T-helper 2 cell treated with Interferon-gamma antibody and Interleukin-4, amounts not matched to agents 5 μg/mL and 100 μg/mL, for 36 hours (primary cell): ENCODE data around the gene SLC6A3.

ENCODE experiments used
- DNase-seq: peaks from one replicate; pipeline ENCODE4 v3.0.0; 2021; ENCODE audit warnings: low spot score
- H3K27ac Mint-ChIP-seq: one replicate; pipeline ENCODE4 v1.8.0; 2021; ENCODE audit warnings: mild to moderate bottlenecking, mixed read lengths
- H3K27me3 Mint-ChIP-seq: one replicate; pipeline ENCODE4 v1.8.0; 2021; ENCODE audit warnings: low read depth, mixed read lengths
- H3K36me3 Mint-ChIP-seq: one replicate; pipeline ENCODE4 v1.8.0; 2021; ENCODE audit warnings: low read depth, mixed read lengths
- H3K4me1 Mint-ChIP-seq: one replicate; pipeline ENCODE4 v1.8.0; 2021; ENCODE audit warnings: low read depth, mixed read lengths
- H3K4me3 Mint-ChIP-seq: one replicate; pipeline ENCODE4 v1.8.0; 2022; ENCODE audit warnings: mild to moderate bottlenecking, moderate library complexity, mixed read lengths
- H3K9me3 Mint-ChIP-seq: one replicate; pipeline ENCODE4 v1.8.0; 2021; ENCODE audit warnings: mixed read lengths

Gene SLC6A3

DNA sequence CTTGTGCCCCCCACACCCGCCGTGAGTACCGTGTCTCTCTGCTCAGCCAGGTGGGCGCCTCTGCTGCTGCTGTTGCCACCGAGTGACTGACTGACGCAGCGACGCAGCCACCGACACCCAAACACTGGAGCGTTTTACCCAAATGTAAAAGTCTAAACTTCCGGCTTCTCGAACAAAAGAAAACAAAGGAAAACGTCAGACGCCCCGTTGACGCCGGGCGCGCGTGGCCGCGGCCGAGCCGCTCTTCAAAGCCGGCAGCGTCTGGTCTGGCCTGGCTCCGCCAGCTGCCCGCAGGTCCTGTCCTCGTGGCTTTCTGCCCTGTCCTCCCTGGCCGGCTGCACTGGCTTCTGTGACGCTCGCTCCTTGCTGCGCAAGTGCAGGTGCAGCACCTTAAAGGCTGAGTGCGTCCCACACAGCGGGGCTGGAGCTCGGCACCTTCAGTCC is 58.9 kb downstream of the SLC6A3 start:
- peaks cover 17% of the 10 kb centered on the region for H3K4me1 Mint-ChIP-seq
- no peaks in the 10 kb centered on the region for H3K36me3 Mint-ChIP-seq
- DNase-seq = peak; percentile 62
- peak overlapping the region; percentile 99 for H3K4me3 Mint-ChIP-seq
- H3K9me3 Mint-ChIP-seq = no peaks in the 10 kb centered on the region
- peaks cover 16% of the 10 kb centered on the region for H3K27me3 Mint-ChIP-seq
- H3K27ac Mint-ChIP-seq = peak overlapping the region; percentile 99

DNA sequence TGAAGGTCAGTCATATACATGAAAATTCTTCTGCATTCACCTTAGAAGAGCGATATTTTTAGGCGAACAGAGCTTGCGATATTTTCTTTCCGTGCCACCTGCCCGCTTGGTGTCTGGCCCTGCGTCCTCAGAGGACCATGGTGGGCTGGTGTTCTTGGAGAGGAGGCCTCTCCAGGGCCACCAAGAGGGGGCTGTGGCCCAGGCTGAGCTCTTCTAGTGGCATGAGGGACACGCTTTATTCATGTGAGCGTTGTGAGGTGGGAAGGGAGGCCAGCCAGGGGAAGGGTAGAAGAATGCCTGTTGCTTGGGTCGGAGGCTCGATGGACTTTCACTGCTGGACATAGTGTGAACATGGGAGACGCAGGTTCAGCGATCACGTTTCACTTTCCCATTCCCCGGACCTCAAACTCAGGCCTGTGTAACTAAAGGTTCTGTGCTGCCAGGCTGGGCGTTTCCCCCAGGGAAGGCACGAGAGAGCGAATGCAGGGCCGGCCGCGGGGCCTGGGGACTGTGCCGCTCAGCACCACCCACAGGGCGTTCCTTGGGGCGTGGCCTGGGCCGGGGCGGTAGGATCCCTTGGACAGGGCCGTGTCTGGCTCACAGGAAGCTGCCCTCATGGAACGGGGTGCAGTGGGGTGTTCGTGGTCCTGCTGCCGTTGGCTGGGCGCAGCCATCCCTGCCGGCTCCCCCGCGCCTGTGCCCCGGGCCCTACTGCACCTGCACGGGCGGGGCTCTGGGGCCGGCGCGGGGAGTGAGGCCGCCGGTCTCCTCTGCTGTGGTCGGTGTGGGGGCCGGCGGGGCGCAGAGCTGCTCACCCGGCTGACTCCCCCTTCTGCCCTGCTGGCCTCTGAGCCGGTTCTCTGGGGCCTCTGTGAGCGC is 59.6 kb downstream of the SLC6A3 start:
- H3K27me3 Mint-ChIP-seq = peaks cover 16% of the 10 kb centered on the region
- H3K4me1 Mint-ChIP-seq = peaks cover 17% of the 10 kb centered on the region

DNA sequence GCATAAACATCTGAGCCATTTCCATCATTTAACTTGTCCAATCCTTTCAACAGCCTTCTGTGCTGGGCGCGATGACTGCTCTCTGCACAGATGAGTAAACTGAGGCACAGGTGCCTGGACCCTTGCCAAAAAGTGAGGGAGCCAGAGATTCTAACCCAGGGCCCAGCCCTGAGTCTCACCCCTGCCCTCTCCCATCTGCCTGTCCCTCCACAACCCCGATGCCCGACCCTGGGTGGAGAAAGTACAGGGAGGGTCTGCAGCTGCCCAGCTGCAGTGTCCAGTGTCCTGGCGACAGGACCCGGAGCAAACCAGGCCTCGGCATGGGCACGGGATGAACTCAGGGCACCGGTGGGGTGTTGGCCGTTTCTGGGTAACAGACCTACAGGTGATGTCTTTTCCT is 60.7 kb downstream of the SLC6A3 start:
- no peak overlapping the region for H3K27ac Mint-ChIP-seq
- H3K9me3 Mint-ChIP-seq = no peaks in the 10 kb centered on the region
- peaks cover 16% of the 10 kb centered on the region for H3K27me3 Mint-ChIP-seq
- peaks cover 17% of the 10 kb centered on the region for H3K4me1 Mint-ChIP-seq
- DNase-seq = no peak
- no peak overlapping the region for H3K4me3 Mint-ChIP-seq
- no peaks in the 10 kb centered on the region for H3K36me3 Mint-ChIP-seq

More for the DNA sequence above, 59.6 kb downstream of the SLC6A3 start:
- peak overlapping the region; percentile 99 for H3K4me3 Mint-ChIP-seq
- H3K36me3 Mint-ChIP-seq = no peaks in the 10 kb centered on the region
- H3K27ac Mint-ChIP-seq = peak overlapping the region; percentile 99
- H3K9me3 Mint-ChIP-seq = no peaks in the 10 kb centered on the region
- peak; percentile 86 for DNase-seq

DNA sequence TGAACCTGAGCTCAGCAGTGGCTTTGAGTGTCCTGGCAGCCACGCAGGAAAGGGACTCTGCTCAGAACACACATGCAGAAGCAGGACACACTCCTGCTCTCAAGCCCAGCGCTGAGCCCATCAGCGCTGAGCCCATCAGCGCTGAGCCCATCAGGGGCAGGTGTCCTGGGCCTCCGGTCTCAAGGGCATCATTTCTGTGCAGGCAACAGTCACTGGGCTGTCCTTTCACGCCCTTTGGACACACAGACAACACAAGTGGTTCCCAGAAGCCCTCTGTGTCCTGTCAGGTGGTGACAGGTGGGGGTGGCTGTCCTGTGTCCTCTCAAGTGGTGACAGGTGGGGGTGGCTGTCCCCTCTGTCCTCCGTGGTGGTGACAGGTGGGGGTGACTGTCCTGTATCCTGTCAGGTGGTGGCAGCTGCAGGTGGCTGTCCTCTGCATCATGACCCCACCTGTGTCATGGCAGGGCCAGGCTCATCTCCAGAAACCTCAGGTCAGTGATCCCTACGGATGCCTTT is 61.3 kb downstream of the SLC6A3 start:
- no peak overlapping the region for H3K27ac Mint-ChIP-seq
- H3K36me3 Mint-ChIP-seq = no peaks in the 10 kb centered on the region
- peaks cover 17% of the 10 kb centered on the region for H3K4me1 Mint-ChIP-seq
- no peaks in the 10 kb centered on the region for H3K9me3 Mint-ChIP-seq
- no peak for DNase-seq
- peaks cover 16% of the 10 kb centered on the region for H3K27me3 Mint-ChIP-seq
- H3K4me3 Mint-ChIP-seq = no peak overlapping the region

DNA sequence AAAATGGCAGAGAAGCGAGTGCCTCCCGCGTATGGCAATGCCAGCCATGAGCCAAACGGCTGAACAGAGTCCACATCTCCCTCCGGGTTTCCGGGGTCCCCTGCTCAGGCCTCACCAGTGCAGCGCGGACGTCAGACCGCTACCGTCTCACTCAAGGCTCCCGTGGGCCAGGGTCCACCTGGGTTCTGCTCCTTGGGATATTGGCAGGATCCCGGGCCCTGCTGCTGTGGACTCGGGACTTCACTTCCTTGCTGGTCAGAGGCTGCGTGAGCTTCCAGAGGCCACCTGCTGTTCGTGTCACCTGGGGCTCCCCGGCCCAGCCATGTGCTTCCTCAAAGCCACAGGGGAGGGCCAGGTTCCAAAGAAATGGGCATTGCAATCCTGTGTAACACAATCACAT is 61.9 kb downstream of the SLC6A3 start:
- peaks cover 17% of the 10 kb centered on the region for H3K4me1 Mint-ChIP-seq
- no peaks in the 10 kb centered on the region for H3K9me3 Mint-ChIP-seq
- DNase-seq = no peak
- no peaks in the 10 kb centered on the region for H3K36me3 Mint-ChIP-seq
- H3K27ac Mint-ChIP-seq = no peak overlapping the region
- H3K4me3 Mint-ChIP-seq = no peak overlapping the region
- H3K27me3 Mint-ChIP-seq = peaks cover 12% of the 10 kb centered on the region

DNA sequence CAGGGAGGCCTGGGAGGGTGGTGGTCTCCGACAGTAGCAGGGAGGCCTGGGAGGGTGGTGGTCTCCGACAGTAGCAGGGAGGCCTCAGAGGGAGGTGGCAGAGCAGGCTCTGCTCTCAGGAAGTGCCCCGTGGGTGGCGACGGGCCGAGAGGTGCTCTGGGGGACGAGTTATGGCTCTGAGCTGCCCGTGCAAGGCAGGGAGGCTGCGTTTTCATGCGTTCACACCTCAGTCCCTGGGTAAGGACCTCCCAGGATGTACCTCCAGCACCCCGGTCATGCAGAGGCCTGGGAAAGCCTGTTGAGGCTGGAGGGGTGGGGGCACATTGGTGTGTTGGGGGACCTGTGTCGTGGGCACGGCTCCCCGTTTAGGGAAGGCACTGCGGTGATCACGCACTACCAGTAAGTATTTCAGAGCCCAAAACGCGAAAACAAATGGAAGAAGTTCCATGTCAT is 63.0 kb downstream of the SLC6A3 start:
- Mint-ChIP-seq H3K36me3 (no peaks in the 10 kb centered on the region), H3K4me1 (peaks cover 15% of the 10 kb centered on the region), H3K27me3 (peaks cover 7% of the 10 kb centered on the region), H3K27ac (no peak overlapping the region), H3K9me3 (no peaks in the 10 kb centered on the region), H3K4me3 (no peak overlapping the region)
- no peak for DNase-seq

DNA sequence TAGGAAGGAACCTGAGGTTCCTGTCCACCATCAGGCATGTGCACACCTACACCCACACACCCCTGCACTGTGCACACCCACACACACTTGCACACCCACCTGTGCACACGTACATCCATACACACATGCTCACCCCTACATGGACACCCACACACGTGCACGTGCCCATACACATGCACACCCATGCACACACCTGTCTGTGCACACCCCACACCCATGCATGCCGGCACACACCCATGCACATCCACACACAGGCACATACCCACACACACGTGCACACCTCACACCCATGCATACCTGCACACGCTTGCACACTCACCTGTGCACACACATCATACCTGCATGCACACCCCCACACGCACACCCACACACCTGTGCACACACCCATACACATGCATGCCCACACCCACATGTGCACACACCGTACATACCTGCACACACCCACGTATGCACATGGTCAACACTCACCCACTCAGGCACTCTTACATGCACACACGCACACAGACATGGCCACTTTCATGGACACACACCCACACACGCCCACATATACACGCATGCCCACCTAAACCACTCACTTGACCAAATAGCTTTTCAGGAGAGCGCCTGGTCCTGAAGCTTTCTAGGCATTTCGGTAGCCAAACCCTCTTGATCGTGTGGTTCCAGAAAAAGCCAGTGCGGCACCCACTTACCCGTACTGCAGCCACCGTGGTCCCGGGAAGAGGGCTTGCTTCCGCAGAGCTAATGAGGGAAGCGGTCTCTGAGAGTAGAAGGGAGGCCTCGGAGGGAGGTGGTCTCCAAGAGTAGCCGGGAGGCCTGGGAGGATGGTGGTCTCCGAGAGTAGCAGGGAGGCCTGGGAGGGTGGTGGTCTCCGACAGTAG is 63.6 kb downstream of the SLC6A3 start:
- H3K4me1 Mint-ChIP-seq = peaks cover 10% of the 10 kb centered on the region
- H3K27ac Mint-ChIP-seq = no peak overlapping the region
- no peak for DNase-seq
- H3K27me3 Mint-ChIP-seq = peaks cover 2% of the 10 kb centered on the region
- H3K9me3 Mint-ChIP-seq = no peaks in the 10 kb centered on the region
- H3K36me3 Mint-ChIP-seq = no peaks in the 10 kb centered on the region
- no peak overlapping the region for H3K4me3 Mint-ChIP-seq

DNA sequence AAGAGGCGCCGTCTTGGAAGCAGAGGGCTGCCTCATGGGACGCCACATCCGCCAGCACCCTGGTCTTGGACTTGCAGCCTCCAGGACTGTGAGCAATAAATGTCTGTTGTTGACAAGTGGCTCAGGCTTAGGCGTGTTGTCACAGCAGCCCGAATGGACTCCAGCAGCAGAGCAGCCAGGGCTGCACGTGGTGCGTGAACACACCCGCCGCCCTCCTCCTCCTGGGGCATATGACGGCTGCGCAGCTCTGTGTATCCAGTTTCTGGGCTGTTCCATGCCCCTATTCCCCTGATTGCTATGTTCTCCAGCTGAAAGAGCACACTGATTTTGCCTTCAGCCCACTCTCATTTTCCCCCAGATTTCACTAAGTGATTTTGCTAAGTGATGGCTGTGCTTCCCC is 64.3 kb downstream of the SLC6A3 start:
- Mint-ChIP-seq H3K4me3 (no peak overlapping the region), H3K36me3 (no peaks in the 10 kb centered on the region), H3K27me3 (peaks cover 2% of the 10 kb centered on the region), H3K27ac (no peak overlapping the region), H3K9me3 (no peaks in the 10 kb centered on the region), H3K4me1 (peaks cover 7% of the 10 kb centered on the region)
- DNase-seq = no peak

DNA sequence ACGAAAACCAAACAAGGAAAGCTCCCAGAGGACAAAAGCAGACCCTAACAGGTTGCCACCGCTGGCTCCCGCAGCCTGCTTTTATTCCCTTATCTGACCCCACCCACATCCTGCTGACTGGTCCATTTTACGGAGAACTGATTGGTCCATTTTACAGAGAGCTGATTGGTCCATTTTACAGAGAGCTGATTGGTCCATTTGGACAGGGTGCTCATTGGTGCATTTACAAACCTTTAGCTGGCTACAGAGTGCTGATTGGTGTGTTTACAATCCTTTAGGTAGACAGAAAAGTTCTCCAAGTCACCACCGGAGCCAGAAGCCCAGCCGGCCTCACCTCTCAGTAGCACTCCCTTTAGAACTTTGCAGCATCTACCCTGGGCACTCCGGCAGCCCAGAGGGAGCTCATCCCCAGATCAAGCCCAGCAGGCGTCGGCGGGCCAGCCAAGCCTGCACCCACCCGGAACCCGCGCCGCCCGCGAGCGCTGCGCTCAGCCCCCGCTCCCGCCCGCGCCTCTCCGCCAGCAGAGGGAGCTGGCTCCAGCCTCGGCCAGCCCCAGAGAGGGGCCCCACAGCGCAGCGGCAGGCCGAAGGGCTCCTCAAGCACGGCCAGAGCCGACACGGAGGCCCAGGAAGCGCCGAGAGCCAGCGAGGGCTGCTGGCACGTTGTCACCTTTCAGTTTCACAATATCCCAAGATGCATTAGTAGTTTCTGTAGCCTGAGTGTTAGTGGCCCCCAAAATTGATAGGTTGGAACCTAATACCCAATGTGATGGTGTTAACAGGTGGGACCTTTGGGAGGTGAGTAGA is 65.0 kb downstream of the SLC6A3 start:
- Mint-ChIP-seq H3K27ac (peak overlapping the region; percentile 73), H3K27me3 (peaks cover 2% of the 10 kb centered on the region), H3K36me3 (no peaks in the 10 kb centered on the region), H3K4me1 (peaks cover 2% of the 10 kb centered on the region), H3K9me3 (no peaks in the 10 kb centered on the region), H3K4me3 (peak overlapping the region; percentile 80)
- DNase-seq = peak; percentile 49

DNA sequence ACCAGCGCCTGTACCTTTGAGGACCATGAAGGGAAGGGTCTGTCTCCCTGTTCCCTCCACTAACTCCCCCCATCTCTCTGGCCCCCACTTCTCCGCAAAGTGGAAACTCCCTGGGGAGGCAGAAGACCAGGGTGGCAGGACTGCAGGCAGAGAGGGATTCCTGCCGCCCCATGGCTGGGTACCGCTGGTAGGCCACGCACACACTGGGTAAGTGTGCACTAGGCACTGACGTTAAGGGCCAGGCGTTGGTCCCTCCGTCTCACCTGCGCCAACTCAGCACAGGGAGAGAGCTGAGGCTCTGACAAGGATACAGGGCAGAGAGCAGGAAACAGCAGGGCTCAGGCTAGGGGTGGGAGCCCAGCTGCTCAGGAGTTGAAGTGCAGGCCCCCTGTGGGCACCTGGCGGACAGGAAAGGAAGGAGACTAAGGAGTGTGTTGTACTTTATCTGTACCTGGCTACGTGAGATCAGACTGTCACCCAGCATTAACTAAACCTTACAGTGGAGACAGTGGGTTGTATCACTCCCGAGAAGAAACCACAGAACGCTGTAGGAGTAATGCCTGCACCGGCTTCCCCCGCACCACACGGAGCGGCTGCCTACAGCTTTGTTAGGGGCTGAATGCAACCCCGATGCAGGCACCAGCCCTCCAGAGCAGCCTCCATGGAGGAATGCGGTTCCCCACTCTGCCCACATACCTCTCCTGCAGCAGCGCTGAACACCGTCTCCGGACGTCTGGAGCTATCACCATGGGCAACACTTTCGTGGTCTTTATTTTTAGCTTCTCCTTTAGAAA is 66.2 kb downstream of the SLC6A3 start:
- Mint-ChIP-seq H3K27me3 (peaks cover 2% of the 10 kb centered on the region), H3K4me3 (no peak overlapping the region), H3K27ac (no peak overlapping the region), H3K36me3 (no peaks in the 10 kb centered on the region), H3K9me3 (no peaks in the 10 kb centered on the region), H3K4me1 (no peaks in the 10 kb centered on the region)
- DNase-seq = no peak

DNA sequence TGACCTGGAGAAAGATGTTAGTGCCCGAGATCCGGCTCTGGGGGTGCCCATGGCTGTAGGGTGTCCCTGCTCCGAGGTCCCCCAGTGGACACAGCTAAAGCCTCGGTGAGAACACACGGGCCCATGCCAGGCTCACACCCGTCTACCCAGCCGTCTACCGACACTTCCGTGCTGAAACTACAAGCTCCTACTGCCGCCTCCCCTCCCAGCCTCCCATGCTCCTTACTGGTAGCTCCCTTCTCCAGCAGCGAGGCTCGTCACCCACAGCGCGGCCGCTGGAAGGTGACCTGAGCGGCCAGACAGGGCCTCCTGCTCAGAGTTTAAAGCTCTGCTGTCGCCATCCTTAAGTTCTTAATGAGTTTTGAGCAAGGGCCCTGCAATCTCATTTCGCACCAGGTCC is 67.1 kb downstream of the SLC6A3 start:
- Mint-ChIP-seq H3K36me3 (no peaks in the 10 kb centered on the region), H3K27ac (no peak overlapping the region), H3K9me3 (no peaks in the 10 kb centered on the region), H3K4me3 (no peak overlapping the region), H3K4me1 (no peaks in the 10 kb centered on the region), H3K27me3 (peaks cover 2% of the 10 kb centered on the region)
- no peak for DNase-seq

DNA sequence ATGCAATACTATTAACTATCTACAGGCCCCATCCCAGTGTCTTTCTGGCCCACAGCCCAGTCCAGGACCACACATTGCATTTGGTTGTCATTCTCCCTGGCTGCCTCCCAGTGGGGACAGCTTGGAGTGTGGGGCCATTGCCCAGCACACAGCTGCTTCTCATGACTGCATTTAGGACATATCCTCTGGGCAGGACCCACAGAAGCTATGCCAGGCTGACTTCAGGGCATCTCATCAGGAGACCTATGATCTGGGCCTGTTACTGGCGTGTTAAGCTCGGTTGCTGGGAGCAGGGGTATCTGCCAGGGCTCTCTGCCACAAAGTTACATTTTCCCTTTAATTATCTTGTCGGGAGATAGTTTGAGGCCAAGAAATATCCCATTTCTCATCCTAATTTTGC is 68.3 kb downstream of the SLC6A3 start:
- H3K27me3 Mint-ChIP-seq = peaks cover 4% of the 10 kb centered on the region
- H3K4me1 Mint-ChIP-seq = no peaks in the 10 kb centered on the region
- no peaks in the 10 kb centered on the region for H3K36me3 Mint-ChIP-seq
- H3K27ac Mint-ChIP-seq = no peak overlapping the region
- no peak for DNase-seq
- no peaks in the 10 kb centered on the region for H3K9me3 Mint-ChIP-seq
- H3K4me3 Mint-ChIP-seq = no peak overlapping the region
